ENCODE data around the gene COL7A1.

- no peak for TF ChIP-seq JUN (IDR thresholded peaks at IDR 0.05; ENCODE audit: low read depth, low read length)
- no peak for TF ChIP-seq CTCF (IDR thresholded peaks at IDR 0.05; ENCODE audit: control extremely low read depth in 1 of 3, insufficient read depth in 1 of 3, low read depth in 1 of 3, low read length in 3 of 3)
- no peak for TF ChIP-seq POLR2AphosphoS5 (IDR thresholded peaks at IDR 0.05; ENCODE audit: low read depth, low read length)
- no peak for TF ChIP-seq POLR2A (IDR thresholded peaks at IDR 0.05; ENCODE audit: control extremely low read depth in 1 of 2, low read depth in 2 of 2, low read length in 2 of 2)
- TF ChIP-seq RNF2 (IDR thresholded peaks at IDR 0.05; ENCODE audit: borderline replicate concordance, low read depth, low read length, missing control alignments, poor library complexity, severe bottlenecking) = no peak
- no peak for TF ChIP-seq SIN3A (conservative IDR thresholded peaks at IDR 0.05 in 1 of 2, IDR thresholded peaks at IDR 0.05 in 1 of 2; ENCODE audit: low read depth in 1 of 2, low read length in 2 of 2)
- no peak for TF ChIP-seq EZH2 (IDR thresholded peaks at IDR 0.05; ENCODE audit: low read depth, low read length, severe bottlenecking)
- no peak for TF ChIP-seq BCL11A (IDR thresholded peaks at IDR 0.05; ENCODE audit: low read depth in 2 of 2, low read length in 2 of 2)
- no peak for TF ChIP-seq YY1 (IDR thresholded peaks at IDR 0.05; ENCODE audit: low read depth, low read length)
Observed at GRCh38 chr3:48514431-48515227, 80.5 kb downstream of the COL7A1 start.

All from H1 (cell line).